ENCODE data around the gene PYGO2. TPM values are rescaled to one million over a fixed set of nuclear protein-coding genes. Genes with fewer than 3 reads are reported as not detected.
A peak's percentile ranks its signal among the peaks of the same experiment; 100 is the strongest.

PYGO2 gene
- total RNA-seq, 1 experiment from 2014 or later: 37.4 TPM

GRCh38 chr1:154945962-154946850 is 15.4 kb downstream of the PYGO2 start:
- H3K27me3 Mint-ChIP-seq (ENCODE audit: low read depth): no peaks in the 10 kb centered on the region
- no peak for TF ChIP-seq ERG (CRISPR knock-in tag; IDR thresholded peaks at IDR 0.05)
- TF ChIP-seq PRDM15 (CRISPR knock-in tag; IDR thresholded peaks at IDR 0.05): no peak
- no peak for TF ChIP-seq NR3C1 (CRISPR knock-in tag; conservative IDR thresholded peaks at IDR 0.05; ENCODE audit: low read depth)
- TF ChIP-seq MXD4 (CRISPR knock-in tag; IDR thresholded peaks at IDR 0.05; ENCODE audit: borderline replicate concordance): no peak
- no peak for TF ChIP-seq GABPB1 (CRISPR knock-in tag; IDR thresholded peaks at IDR 0.05)
- no peak for TF ChIP-seq IRF1 (CRISPR knock-in tag; IDR thresholded peaks at IDR 0.05)
- TF ChIP-seq CDX4 (CRISPR knock-in tag; IDR thresholded peaks at IDR 0.05; ENCODE audit: borderline replicate concordance): no peak
- TF ChIP-seq CTCF (IDR thresholded peaks at IDR 0.05): no peak
- TF ChIP-seq ZNF671 (CRISPR knock-in tag; IDR thresholded peaks at IDR 0.05): no peak
- TF ChIP-seq NR1H2 (CRISPR knock-in tag; IDR thresholded peaks at IDR 0.05): no peak
- no peak for TF ChIP-seq ZNF416 (CRISPR knock-in tag; IDR thresholded peaks at IDR 0.05)
- TF ChIP-seq ZBTB21 (CRISPR knock-in tag; IDR thresholded peaks at IDR 0.05; ENCODE audit: borderline replicate concordance): no peak
- no peak for TF ChIP-seq E2F4 (CRISPR knock-in tag; IDR thresholded peaks at IDR 0.05; ENCODE audit: borderline replicate concordance, low read depth)
- no peak for TF ChIP-seq SMAD4 (CRISPR knock-in tag; IDR thresholded peaks at IDR 0.05)
- TF ChIP-seq ZNF512 (CRISPR knock-in tag; IDR thresholded peaks at IDR 0.05; ENCODE audit: borderline replicate concordance): no peak
- no peak for TF ChIP-seq ZNF232 (CRISPR knock-in tag; IDR thresholded peaks at IDR 0.05)
- no peak for TF ChIP-seq JAZF1 (CRISPR knock-in tag; IDR thresholded peaks at IDR 0.05)
- POLR2A ChIA-PET: interaction anchor here (1.5 to 1.6 kb wide), 2 partner anchors 10 to 25 kb away, joined by 3 read pairs; partner anchors contain the start of genes PBXIP1 and SHC1
- H3K27ac Mint-ChIP-seq: peak overlapping the region; percentile 38; the same call in 1 of the 2 replicates
- no peak for ATAC-seq
- H3K4me1 Mint-ChIP-seq: peaks cover 12% of the 10 kb centered on the region
- no peaks in the 10 kb centered on the region for H3K9me3 Mint-ChIP-seq
- H3K36me3 Mint-ChIP-seq: no peaks in the 10 kb centered on the region
- CTCF ChIA-PET: interaction anchor here (1.0 to 1.9 kb wide), 4 partner anchors 10 to 277 kb away, joined by 3 to 6 read pairs (median 4); partner anchors contain the start of gene PMVK
- no peak for DNase-seq (ENCODE audit: low spot score)
- H3K4me3 Mint-ChIP-seq: no peak overlapping the region

All from WTC11 (cell line).